NCI-H1930 (cell line): ENCODE results near the gene PICALM.
"Not testable (repeated sequence)": the region's sequence is repeated elsewhere in the genome, so short reads cannot be mapped to it uniquely, and the experiment has no call there.

Experiments used
- DNase-seq, 2 experiments: peaks; one replicate each; lab custom pipeline; 2025; lab: John Stamatoyannopoulos, UW

PICALM gene

DNA sequence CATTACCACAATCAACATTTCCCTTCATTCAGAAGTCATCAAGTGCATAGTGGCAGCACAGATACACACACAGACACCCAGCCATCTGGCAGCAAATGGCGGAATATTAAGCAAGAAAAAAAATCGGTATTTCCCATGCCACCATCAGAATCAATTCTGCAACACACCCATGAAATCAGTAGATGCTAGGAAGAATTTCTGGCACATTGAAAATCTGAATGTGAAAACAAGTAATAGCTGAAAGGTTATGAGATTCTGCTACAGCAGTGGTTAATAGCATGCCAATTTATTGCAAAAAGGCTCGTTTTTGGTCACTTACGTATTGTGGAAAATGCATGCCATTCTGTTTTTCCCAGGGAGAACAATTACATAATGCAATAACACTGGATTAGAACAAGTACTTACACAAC lies 91.1 kb downstream of the PICALM start:
- DNase-seq = no peak

DNA sequence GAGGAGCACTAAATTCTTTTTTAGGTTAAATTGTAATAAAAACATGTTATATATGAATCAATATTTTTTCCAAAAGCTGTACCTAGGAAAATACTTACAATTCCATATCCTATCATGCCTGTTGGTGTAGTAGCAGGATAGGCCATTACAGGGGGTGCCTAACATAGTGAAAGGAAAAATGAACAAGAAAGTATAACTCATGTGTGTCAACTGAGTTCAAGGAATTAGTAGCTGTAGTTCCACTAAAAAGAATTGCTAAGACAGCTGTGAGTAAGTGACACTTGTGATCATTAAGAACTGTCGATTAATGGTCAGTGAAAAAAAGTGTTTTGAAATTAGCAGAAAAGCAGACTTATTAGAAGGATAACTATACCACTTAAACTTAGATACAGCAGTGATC lies 92.4 kb downstream of the PICALM start:
- no peak for DNase-seq

DNA sequence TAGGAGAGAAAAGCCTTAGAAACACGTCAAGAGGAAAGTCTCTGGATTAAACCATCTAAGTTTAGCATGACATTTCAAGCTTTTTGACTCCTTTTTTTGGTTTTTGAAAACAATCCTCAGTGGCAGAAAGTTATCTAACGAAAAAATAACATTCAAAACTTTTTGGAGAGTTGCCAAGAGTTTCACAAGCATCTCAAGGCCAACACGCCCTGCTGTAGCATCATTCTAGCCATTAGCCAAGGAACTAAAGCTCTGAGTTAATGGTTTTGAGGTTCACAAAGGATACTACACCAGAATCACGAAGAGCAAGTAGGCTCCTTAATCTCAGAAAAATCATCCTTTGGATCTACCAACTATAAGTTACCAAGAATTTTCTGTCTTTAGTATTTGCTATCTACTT lies 94.8 kb downstream of the PICALM start:
- no peak for DNase-seq

DNA sequence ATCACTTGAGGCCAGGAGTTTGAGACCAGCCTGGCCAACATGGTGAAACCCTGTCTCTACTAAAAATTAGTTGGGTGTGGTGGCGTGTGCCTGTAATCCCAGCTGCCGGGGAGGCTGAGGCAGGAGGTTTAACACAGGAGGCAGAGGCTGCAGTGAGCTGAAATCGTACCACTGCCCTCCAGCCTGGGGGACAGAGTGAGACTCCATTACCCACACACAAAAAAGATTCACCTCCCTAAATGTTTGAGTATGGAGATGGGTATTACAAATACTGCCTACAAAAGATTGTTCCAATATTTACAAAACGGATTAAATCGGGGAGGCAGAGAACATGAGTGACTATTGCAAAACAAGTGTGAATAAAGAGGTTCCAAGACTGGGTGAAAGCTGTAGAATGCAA lies 98.3 kb downstream of the PICALM start:
- no peak for DNase-seq

DNA sequence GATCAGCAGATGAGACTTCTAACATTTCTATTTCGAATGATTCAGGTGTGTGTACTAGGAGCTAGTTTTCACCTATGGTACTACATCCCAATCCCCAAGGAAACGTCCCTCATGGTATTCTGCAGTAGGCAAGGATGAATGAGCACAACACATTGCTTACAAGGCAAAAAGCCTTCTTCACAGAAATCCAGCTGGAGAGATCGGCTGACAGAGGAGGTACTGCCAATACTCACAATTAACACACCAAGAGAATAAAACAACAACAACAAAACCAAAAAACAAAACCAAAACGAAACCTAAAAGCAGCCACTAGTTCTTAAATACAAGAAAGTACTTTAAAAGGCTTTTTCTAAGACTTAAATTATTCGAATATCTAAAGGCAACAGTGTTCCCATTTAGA lies 101.4 kb downstream of the PICALM start:
- DNase-seq = no peak

DNA sequence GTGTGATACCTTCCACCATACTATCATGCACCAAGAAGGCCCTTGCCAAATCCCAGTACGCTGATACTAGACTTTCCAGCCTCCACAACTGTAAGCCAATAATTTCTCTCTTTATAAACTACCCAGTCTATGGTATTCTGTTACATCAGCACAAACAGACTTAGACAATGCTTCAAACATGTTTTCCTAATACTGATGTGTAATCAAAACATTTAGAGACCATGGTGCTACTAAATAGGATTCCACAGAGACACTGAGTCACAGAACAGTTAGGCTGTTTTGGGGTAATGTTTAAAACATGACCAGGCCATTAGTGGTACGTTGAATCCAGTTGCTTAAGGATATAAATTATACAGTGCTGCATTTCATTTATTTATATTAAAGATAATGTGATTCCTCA lies 103.7 kb downstream of the PICALM start:
- DNase-seq = no peak

DNA sequence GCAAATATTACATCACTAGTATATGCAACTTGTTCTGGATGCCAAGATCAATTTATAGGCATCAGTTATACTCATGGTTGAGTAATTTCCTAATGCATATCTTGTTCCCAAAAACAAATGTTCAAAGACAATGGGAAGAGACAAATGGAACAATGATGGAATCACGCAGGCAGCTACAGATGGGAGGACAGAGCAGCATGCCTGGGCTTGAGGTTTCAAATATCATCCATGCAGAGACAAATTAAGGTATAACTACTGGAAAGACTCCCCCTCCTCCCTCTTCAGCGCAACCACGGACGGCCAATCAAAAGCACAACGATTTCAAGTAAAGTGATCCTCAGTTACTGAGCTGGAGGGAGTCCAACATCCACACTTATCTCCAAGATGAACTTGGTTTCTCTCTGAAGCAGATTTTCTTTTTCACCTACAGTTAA lies 106.9 kb downstream of the PICALM start:
- no peak for DNase-seq

DNA sequence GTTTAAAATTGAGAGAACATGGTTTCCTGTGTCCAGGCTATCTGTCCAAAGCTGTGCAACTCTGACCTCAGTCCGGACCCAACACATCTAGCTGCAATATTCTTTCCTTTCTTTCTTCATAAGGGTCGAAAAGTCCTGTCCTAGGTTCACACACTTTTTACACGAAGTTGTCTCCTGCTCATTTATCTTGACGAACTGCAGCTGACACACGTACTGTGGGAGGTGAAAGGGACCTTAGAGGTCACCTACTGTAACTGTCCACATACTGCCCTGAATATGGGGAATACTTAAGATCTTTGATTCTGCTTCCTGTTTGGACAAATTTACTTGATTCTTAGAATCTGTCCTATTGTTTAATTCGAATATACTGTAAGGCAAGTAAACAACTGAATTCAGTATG lies 107.8 kb downstream of the PICALM start:
- DNase-seq = no peak

DNA sequence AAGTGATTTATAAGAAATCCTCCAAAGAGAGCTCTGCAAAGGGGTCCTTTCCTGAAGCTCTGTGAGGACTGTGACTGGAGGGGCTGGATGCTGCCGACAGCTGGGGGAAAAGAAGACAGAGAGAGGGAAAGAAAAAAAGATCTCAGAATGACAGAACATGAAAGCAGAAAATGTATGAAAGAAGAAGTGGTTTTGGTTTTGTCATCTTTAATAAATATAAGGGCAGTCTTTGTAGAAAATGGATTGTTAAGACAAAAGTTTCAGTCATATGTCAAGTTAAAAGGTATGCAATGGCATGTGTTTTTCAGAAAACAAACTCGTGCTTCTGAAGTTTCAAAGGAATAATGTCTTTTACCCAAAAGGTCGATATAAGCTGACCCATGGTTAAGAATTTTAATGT lies 108.2 kb downstream of the PICALM start:
- DNase-seq = no peak

DNA sequence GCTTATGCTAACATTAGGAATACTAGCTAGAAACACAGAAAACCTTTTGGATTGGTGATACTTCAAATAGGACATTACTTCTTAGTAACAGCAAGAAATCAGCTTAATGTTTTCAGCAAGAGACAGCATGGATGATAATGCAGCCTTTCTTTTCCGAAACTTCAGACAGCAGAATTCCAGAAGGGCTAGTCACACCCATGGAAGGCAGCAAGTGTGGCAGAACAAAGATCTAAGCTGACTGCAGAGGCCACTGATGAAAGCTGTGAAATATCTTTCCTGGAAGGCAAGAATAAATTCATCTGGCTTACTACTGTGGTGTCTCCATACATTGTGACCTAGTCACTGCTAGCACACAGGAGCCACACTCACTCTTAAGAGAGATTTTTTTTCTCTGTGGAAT lies 113.4 kb downstream of the PICALM start:
- DNase-seq = no peak

DNA sequence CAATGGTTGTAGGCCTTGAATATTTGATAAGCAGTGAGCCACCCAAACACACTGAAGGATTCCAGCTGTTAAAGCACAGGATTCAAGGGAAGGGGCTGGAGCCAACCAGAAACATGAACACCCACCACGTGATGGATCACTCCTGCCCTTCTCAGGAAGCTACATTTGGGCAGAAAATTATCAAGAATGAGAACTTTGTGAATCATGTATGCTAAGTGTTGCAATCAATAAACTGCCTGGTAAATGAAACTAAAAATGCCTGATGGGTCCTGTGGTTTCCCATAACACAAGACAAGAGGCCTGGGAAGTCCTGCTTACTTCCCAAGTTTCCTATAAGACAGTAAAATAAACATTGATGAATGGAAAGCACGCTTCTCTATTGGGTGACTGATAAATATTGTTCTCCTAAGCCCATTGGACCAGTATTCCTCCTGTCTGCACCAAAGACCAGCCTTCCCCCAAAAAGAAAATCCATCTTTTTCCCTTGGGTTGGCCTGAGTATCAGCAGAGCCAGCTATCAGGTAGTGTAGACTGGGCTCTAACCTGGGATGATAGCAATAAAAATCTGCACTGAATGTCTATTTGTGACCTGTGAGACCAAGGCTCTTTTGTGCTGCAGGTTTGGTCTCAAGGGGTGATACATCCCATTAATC lies 115.3 kb downstream of the PICALM start:
- no peak for DNase-seq

DNA sequence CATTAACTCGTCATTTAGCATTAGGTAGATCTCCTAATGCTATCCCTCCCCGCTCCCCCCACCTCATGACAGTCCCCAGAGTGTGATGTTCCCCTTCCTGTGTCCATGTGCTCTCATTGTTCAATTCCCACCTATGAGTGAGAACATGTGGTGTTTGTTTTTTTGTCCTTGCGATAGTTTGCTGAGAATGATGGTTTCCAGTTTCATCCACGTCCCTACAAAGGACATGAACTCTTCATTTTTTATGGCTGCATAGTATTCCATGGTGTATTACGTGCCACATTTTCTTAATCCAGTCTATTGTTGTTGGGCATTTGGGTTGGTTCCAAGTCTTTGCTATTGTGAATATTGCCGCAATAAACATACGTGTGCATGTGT lies 116.8 kb downstream of the PICALM start:
- not testable (repeated sequence) for DNase-seq

DNA sequence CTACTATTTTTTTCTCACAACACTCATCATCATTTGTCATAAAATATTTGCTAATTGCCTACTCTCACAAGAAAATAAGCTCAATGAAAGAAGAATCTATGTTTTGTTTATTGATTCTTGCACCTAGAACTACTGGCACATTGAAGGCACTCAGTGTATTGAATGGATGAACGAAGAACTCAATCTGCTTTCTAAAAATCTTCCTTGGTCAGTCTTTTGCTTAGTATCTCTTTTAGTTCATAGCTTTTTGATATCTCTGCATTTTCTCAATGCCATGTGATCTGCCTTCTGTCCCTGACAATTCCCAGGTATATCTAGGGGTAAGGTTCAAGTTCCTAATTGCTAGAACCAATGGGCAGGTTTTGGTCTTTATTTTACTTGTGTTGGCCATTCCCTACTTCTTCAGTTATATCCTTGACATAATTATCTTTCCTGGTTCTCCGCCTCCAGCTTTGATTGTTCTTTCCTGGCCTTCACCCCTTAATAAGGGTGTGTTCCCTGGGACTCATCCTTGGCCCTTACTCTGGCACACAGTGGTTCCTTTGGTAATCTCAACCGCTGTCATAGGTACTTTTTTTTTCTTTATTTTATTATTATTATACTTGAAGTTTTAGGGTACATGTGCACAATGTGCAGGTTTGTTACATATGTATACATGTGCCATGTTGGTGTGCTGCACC lies 117.3 kb downstream of the PICALM start:
- no peak for DNase-seq

DNA sequence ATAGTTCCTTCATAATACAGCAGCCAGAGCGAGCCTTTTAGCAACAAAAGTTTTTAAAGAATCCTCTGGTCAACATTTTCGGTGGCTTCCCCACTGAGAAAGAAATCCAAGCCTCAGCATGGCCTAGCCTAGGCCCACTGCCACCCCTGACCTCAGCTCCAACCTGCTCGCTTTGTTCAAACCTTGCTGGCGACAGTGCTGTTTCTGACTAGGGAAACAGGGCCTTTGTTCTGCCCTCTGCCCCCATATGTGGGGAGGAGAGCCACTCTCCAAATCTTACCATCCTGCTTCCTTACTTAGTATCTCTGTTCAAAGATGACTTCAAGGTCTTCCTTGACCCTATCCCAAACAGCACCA lies 117.9 kb downstream of the PICALM start:
- DNase-seq = no peak

DNA sequence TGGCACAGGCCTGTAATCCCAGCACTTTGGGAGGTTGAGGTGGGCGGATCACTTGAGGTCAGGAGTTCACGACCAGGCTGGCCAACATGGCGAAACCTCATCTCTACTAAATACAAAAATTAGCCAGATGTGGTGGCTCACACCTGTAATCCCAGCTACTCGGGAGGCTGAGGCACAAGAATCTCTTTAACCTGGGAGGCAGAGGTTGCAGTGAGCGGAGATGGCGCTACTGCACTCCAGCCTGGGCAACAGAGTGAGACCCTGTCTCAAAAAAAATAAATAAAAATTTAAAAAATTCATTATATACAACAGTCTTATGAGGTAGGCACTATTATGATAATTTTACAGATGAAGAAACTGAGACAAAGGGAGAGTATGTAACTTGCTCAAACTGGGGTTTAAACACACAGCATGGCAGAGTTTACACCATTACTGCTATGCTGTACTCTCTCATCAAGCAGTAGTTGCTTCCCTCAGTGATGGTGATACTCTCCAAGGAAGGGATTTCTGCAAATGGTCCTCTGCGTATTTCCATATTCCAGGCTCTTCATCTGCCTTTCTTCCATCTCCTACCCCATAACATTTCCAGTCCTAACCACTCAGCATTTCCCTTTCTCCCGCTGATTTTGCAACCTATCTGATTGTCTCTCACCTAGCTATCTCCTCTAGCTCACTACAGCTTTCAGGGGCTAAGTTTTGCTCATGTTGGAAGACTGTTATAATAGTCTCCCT lies 118.4 kb downstream of the PICALM start:
- DNase-seq = no peak

DNA sequence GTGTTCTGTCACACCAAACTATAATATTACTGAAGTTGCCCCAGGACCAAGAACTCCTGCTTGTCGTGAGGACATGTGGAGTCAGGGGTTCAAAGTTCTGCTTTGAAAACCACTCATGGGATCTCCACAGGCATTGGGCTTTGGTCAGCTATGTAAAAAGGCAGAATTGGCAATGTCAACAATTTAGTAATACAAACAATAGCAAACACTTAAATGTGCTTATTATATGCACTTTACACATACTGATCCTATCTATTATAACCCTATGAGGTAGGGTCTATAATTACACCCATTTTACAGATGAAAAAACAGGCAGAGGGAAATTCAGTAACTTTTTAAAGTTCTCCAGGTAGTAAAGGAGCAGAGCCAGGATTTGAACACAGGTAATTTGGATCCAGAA lies 119.1 kb downstream of the PICALM start:
- DNase-seq = no peak

DNA sequence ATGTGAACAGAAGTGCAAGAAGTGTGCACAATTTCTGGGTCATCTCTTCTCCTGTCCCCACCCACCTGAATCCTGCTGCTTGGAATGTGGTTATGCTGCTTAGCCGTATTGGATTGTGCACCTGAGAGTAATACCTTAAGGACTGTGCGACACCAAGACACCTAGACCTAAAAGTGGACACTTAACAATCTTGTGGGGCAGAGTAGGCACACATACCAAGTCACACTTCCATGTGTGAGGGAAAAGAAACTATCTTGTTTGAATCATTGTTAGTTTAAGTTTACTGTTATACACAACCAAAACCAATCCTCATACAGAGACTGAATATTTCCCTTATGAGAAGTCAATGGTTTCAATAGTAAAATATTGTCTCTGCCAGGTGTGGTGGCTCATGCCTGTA lies 120.0 kb downstream of the PICALM start:
- DNase-seq = no peak

DNA sequence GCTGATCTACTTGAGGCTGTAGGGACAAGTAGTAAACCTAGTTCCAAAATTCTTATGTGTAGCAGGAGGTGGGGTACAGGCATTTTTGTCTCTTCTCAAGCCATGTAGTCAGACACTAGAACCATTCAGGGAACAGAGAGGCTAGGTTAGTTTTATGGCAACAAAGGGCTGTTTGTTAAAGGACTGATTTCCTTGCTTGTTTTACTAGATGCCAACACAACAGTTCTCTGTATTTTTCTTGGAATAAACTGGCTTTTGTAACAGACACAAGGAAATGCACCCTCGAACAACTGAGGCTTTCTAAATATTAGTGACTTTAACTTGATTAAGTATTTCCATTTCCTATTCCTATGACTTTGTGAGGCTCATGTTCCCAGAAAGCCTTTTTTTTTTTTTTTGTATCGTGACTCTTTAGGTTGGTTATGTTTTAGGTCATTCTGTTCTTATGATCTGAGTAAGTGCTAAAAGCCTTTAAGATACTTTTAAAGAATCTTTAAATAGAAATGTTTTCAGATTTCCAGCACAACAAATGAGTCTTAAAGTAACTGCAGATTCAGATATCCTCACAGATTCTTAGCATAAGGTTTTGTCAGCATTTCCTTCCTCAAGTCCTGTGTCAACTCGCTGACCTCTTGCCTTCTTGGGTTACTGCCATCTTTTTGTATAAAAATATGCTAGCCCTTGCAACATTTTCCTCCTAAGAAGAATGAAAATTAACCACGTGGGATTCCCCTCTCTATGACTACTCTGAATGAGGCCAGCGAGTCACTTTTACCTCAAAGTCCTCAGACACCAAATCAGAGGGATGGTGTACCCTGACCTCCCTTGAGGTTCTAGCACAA lies 121.2 kb downstream of the PICALM start:
- DNase-seq = no peak

DNA sequence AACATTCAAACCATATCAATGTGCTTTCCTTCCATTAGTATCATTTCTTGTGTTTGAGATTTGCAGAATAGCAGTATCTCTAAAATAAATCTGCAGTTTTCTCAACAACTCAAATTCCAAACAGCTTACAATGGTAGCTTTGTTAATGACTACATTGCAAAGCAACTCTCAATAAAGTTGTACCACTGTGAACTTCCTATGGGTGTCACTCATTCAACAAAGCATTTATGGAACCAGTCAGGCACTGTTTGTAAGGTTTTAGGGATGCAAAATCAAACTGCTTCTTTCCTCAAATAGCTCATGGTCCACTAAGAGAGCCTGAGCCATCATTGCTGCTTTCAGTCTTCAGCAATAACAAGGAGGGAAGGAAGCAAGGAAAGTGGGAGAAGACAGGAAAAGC lies 122.7 kb downstream of the PICALM start:
- no peak for DNase-seq

DNA sequence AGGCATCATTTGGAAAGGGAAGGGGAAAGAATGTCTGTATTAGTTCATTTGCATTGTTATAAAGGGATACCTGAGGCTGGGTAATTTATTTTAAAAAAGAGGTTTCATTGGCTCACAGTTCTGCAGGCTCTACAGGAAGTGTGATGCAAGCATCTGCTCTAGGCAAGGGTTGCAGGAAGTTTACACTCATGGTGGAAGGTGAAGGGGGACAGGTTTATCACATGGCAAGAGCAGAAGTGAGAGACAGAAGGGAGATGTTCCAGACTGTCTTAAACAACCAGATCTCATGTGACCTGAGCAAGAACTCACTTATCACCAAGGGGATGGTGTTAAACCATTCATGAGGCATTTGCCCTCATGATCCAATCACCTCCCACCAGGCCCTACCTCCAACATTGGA lies 123.1 kb downstream of the PICALM start:
- no peak for DNase-seq

DNA sequence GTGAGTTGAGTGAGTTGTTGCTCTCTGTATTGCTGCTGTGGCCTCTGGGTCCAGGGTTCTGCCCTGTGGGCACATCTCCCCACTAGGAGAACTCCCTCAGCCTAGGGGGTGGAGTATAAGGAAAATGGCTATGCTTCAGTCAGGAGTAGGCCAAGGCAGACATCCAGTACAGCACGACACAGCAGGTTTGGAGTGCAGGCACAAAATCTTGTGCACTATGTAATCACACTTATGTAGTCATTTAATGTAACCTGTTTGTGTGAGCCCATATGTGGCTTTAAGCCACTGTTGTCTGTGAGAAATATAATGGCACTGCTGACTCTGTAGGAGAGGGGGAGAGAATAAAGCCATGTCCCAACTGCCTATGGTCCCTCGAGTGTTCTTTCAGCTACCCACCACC lies 123.6 kb downstream of the PICALM start:
- no peak for DNase-seq

DNA sequence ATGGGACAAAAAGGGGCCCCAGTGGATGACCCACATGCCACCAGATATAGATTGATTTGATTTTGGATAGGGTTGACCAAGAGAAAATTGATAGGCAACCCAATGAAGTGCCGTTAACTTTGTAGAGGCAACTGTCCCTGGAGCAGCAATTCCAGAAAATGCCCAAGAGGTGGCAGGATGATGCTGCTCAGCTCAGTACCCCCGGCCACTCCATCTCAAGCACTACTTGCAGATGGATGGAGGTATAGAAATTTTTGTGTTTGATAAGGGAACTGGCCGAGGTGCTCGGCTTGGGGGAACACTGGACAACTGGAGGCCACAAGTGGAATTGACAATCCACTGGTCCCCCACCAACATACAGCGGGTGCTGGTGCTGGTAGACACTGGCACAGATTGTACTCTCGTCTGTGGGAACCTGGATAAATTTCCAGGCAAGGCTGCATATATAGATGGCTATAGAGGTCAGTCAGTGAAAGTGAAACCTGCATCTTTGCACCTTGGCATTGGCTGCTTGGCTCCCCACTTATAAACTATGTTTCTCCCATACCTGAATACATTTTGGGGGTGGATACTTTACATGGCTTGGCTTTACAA lies 127.4 kb downstream of the PICALM start:
- peak in 1 of 2 experiments; percentile 13 for DNase-seq
